Sigmoid colon (tissue), 4 donors: ENCODE measurements around the gene ALPI.
"Not testable (repeated sequence)": the region's sequence is repeated elsewhere in the genome, so short reads cannot be mapped to it uniquely, and the experiment has no call there.

Source experiments
- EP300 ChIP-seq, 4 donors: sonication (generic); formaldehyde crosslinking; IDR thresholded peaks; one replicate each; pipeline ENCODE4 v1.6.1; 2017; ENCODE audit warnings: antibody characterized with exemption in 4 of 4
- TF ChIP-seq, protein P1 (sequence below), 4 experiments: fragments of 450-650 bp in 3 of 4; fragments of 200-600 bp in 1 of 4; IDR thresholded peaks; one replicate each; pipeline ENCODE4 v1.5.1; 2016 to 2019; ENCODE audit warnings: antibody characterized with exemption in 4 of 4, mild to moderate bottlenecking in 3 of 4, moderate library complexity in 2 of 4

GRCh38 chr2:232445149-232445885 is 10.6 kb upstream of the ALPI start:
- TF ChIP-seq, protein P1, sequence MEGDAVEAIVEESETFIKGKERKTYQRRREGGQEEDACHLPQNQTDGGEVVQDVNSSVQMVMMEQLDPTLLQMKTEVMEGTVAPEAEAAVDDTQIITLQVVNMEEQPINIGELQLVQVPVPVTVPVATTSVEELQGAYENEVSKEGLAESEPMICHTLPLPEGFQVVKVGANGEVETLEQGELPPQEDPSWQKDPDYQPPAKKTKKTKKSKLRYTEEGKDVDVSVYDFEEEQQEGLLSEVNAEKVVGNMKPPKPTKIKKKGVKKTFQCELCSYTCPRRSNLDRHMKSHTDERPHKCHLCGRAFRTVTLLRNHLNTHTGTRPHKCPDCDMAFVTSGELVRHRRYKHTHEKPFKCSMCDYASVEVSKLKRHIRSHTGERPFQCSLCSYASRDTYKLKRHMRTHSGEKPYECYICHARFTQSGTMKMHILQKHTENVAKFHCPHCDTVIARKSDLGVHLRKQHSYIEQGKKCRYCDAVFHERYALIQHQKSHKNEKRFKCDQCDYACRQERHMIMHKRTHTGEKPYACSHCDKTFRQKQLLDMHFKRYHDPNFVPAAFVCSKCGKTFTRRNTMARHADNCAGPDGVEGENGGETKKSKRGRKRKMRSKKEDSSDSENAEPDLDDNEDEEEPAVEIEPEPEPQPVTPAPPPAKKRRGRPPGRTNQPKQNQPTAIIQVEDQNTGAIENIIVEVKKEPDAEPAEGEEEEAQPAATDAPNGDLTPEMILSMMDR (IDR thresholded peaks at IDR 0.05): not testable (repeated sequence)
- TF ChIP-seq EP300 (IDR thresholded peaks at IDR 0.05): not testable (repeated sequence)
